B cell (primary cell): Measurements from ENCODE around the gene ANKRD13D. TPM values are rescaled to one million over a fixed set of nuclear protein-coding genes. Genes with fewer than 3 reads are reported as not detected.

Source experiments
- ATAC-seq: fragments of 200-7000 bp; cut with Tn5 transposase; one replicate; pipeline ENCODE4 v1.10.0; 2021; ENCODE audit warnings: low read depth, mild to moderate bottlenecking, moderate number of reproducible peaks, moderate library complexity
- CTCF ChIA-PET: fragments of 350-600 bp; sonication (Branson Sonifier 250); formaldehyde crosslinking; loops from one replicate; lab custom pipeline; 2021; ENCODE audit warnings: antibody characterized with exemption, inconsistent platforms; lab: Charles Lee
- POLR2A ChIA-PET: fragments of 350-600 bp; sonication (Branson Sonifier 250); formaldehyde crosslinking; loops from one replicate; lab custom pipeline; 2021; ENCODE audit warnings: antibody characterized with exemption; lab: Charles Lee
- DNase-seq: peaks from one replicate; pipeline ENCODE4 v3.0.0; 2013
- H2AFZ ChIP-seq: 2 replicates; pipeline ENCODE4 v1.6.1; 2012; ENCODE audit warnings: mild to moderate bottlenecking, low read depth, low read length; ENCODE audit not compliant: insufficient read depth, poor library complexity, severe bottlenecking
- H3K27ac ChIP-seq, 2 donors: 1 replicate in 1 of 2; 2 replicates in 1 of 2; pipeline ENCODE4 v1.5.1; 2012 to 2013; ENCODE audit warnings: low read length in 2 of 2, mild to moderate bottlenecking in 2 of 2, moderate library complexity in 1 of 2
- H3K27me3 ChIP-seq, 4 experiments: fragments of 200-600 bp in 1 of 4; sonication (generic) in 1 of 4; replicated peaks in 1 of 4; 1 replicate in 2 of 4; 2 replicates in 2 of 4; pipeline versions ENCODE4 v1.6.1 to v1.7.0; 2013 to 2016; ENCODE audit warnings: low read length in 3 of 4, mild to moderate bottlenecking in 2 of 4, mixed read lengths in 1 of 4, moderate library complexity in 1 of 4; ENCODE audit not compliant: insufficient read depth in 4 of 4, control insufficient read depth in 3 of 4; ENCODE audit errors: control extremely low read depth in 1 of 4
- H3K36me3 ChIP-seq, 2 experiments: replicated peaks in 1 of 2; 1 replicate in 1 of 2; 2 replicates in 1 of 2; pipeline versions ENCODE4 v1.6.1 to v1.7.1; 2013; ENCODE audit warnings: low read length in 1 of 2; ENCODE audit not compliant: insufficient read depth in 2 of 2, control insufficient read depth in 1 of 2; ENCODE audit errors: control extremely low read depth in 1 of 2, extremely low read depth in 1 of 2
- H3K4me1 ChIP-seq, 2 donors: fragments of 200-600 bp in 1 of 2; sonication (generic) in 1 of 2; 1 replicate in 1 of 2; 2 replicates in 1 of 2; pipeline versions ENCODE4 v1.5.1 to v1.6.1; 2013 to 2017; ENCODE audit warnings: low read length in 2 of 2; ENCODE audit not compliant: control insufficient read depth in 2 of 2, insufficient read depth in 2 of 2
- H3K4me2 ChIP-seq: replicated peaks from 2 replicates; pipeline ENCODE3; 2012; ENCODE audit warnings: mild to moderate bottlenecking, low read depth, low read length; ENCODE audit not compliant: poor library complexity, severe bottlenecking
- H3K4me3 ChIP-seq, 5 experiments: fragments of 200-600 bp in 1 of 5; sonication (generic) in 1 of 5; 1 replicate in 3 of 5; 2 replicates in 2 of 5; pipeline versions ENCODE4 v1.5.1 to v1.7.0; 2011 to 2016; ENCODE audit warnings: low read length in 4 of 5, mild to moderate bottlenecking in 4 of 5, low read depth in 2 of 5, control low read depth in 1 of 5, moderate library complexity in 1 of 5; ENCODE audit not compliant: insufficient read depth in 1 of 5; ENCODE audit errors: control extremely low read depth in 1 of 5, extremely low read depth in 1 of 5
- H3K79me2 ChIP-seq: fragments of 200-600 bp; sonication (generic); one replicate; pipeline ENCODE4 v1.6.0; 2016; ENCODE audit warnings: low read length; ENCODE audit not compliant: control insufficient read depth, insufficient read depth
- H3K9ac ChIP-seq: fragments of 200-600 bp; sonication (generic); 2 replicates; pipeline ENCODE4 v1.6.1; 2017; ENCODE audit warnings: mild to moderate bottlenecking, low read length, moderate library complexity
- H3K9me3 ChIP-seq, 3 donors: one replicate each; pipeline versions ENCODE4 v1.6.1 to v1.7.1; 2013; ENCODE audit warnings: low read length in 2 of 3; ENCODE audit not compliant: control insufficient read depth in 2 of 3, insufficient read depth in 1 of 3; ENCODE audit errors: control extremely low read depth in 1 of 3
- H4K20me1 ChIP-seq: 2 replicates; pipeline ENCODE4 v1.6.0; 2012; ENCODE audit warnings: mild to moderate bottlenecking, low read length; ENCODE audit not compliant: insufficient read depth, control insufficient read depth, poor library complexity, severe bottlenecking
- H3K27ac Mint-ChIP-seq: one replicate; pipeline ENCODE4 v1.8.0; 2021; ENCODE audit warnings: mixed read lengths
- H3K27me3 Mint-ChIP-seq: one replicate; pipeline ENCODE4 v1.8.0; 2021; ENCODE audit warnings: mixed read lengths
- H3K4me1 Mint-ChIP-seq: one replicate; pipeline ENCODE4 v1.8.0; 2021; ENCODE audit warnings: mixed read lengths
- H3K4me3 Mint-ChIP-seq: one replicate; pipeline ENCODE4 v1.8.0; 2021; ENCODE audit warnings: mixed read lengths
- H3K9me3 Mint-ChIP-seq: one replicate; pipeline ENCODE4 v1.8.0; 2022; ENCODE audit warnings: mixed read lengths; ENCODE audit not compliant: insufficient read depth
- CTCF ChIP-seq: fragments of 200-600 bp; IDR thresholded peaks from one replicate; pipeline ENCODE4 v1.8.0; 2022; ENCODE audit warnings: antibody characterized with exemption, mild to moderate bottlenecking
- EZH2 ChIP-seq: IDR thresholded peaks from 2 replicates; pipeline ENCODE4 v1.6.1; 2012; ENCODE audit warnings: borderline replicate concordance, low read depth, mild to moderate bottlenecking, moderate library complexity, low read length; ENCODE audit not compliant: insufficient read depth, poor library complexity, severe bottlenecking
- WGBS: methylation state at CpG from one replicate; pipeline ENCODE4 v1.1.5; 2013; ENCODE audit warnings: missing lambda C conversion rate; ENCODE audit not compliant: insufficient coverage; 5-methylcytosine and 5-hydroxymethylcytosine counted together
- intact Hi-C: fragments of 100-400 bp; cut with micrococcal nuclease; formaldehyde crosslinking; loops from one replicate; pipeline ENCODE4 v1.10.0; 2022
- polyA plus RNA-seq: library from polyadenylated mRNA; depleted of rRNA; stranded (reverse); fragments of >200 nt; gene quantifications from 2 replicates; pipeline ENCODE4 v1.2.3, GENCODE V29; 2012
- total RNA-seq, 2 donors: library from RNA; stranded (reverse); fragments of 120-200 nt in 1 of 2; gene quantifications; 1 replicate in 1 of 2; 2 replicates in 1 of 2; pipeline versions ENCODE4 v1.2.3 to v1.2.4, GENCODE V29; 2013 to 2022

The ANKRD13D gene
- total and polyA plus RNA-seq, 2 donors (not counting 1 experiment from before 2014, with no cell fraction given), result 189 to 252 TPM

DNA sequence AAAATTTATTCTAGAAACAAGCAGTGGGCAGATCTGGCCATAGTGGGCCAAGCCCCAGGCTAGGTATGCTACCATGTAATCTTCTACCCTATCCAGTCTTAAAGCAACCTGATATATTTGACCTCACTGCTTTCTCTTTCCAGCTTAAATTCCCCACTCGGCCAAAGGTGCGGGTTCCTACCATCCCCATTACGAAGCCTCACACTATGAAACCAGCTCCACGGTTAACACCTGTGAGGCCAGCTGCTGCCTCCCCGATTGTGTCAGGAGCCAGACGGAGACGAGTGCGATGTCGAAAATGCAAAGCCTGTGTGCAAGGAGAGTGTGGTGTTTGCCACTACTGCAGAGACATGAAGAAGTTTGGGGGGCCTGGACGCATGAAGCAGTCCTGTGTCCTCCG lies 44.1 kb upstream of the ANKRD13D start:
- no peak overlapping the region for H3K4me2 ChIP-seq
- Mint-ChIP-seq H3K27me3 (no peaks in the 10 kb centered on the region), H3K4me3 (no peak overlapping the region), H3K27ac (no peak overlapping the region), H3K9me3 (no peaks in the 10 kb centered on the region), H3K4me1 (peaks cover 34% of the 10 kb centered on the region)
- DNase-seq (no peak), ATAC-seq (no peak)
- no peak for TF ChIP-seq EZH2
- TF ChIP-seq CTCF, result no peak
- WGBS, result 98% methylated on average over 9 of the region's 11 CpGs
- peaks cover 82% of the 10 kb centered on the region for H3K79me2 ChIP-seq
- H2AFZ ChIP-seq, result no peak overlapping the region
- H3K36me3 ChIP-seq, result peaks cover 4 to 77% of the 10 kb centered on the region in 2 experiments
- no peaks in the 10 kb centered on the region for H3K27me3 ChIP-seq
- intact Hi-C loops, result no loop called here
- POLR2A ChIA-PET, result interaction anchor here (0.6 to 0.7 kb wide), 2 partner anchors 106 to 129 kb away, joined by 3 to 4 read pairs; no protein-coding TSS in a partner anchor
- H3K9me3 ChIP-seq, result no peaks in the 10 kb centered on the region
- peaks cover 93% of the 10 kb centered on the region for H4K20me1 ChIP-seq
- H3K27ac ChIP-seq, result no peak overlapping the region
- H3K9ac ChIP-seq, result no peak overlapping the region
- CTCF ChIA-PET, result interaction anchor here (0.7 to 0.9 kb wide), 2 partner anchors 17 to 39 kb away, joined by 3 read pairs; no protein-coding TSS in a partner anchor
- no peak overlapping the region for H3K4me3 ChIP-seq
- peaks cover 18 to 22% of the 10 kb centered on the region in 2 donors for H3K4me1 ChIP-seq

GRCh38 chr11:67247946-67248550 lies 41.1 kb upstream of the ANKRD13D start:
- H3K4me2 ChIP-seq, result no peak overlapping the region
- intact Hi-C loops, result no loop called here
- peaks cover 96% of the 10 kb centered on the region for H4K20me1 ChIP-seq

More at GRCh38 chr11:67247946-67248550, 41.1 kb upstream of the ANKRD13D start:
- Histone ChIP-seq H2AFZ (no peak overlapping the region), H3K27ac (peak overlapping the region in 1 of 2 donors; percentile 2), H3K36me3 (peaks cover 6 to 98% of the 10 kb centered on the region in 2 experiments), H3K4me1 (peaks cover under 1 to 2% of the 10 kb centered on the region in 2 donors), H3K4me3 (no peak overlapping the region), H3K9ac (no peak overlapping the region), H3K9me3 (no peaks in the 10 kb centered on the region), H3K27me3 (no peaks in the 10 kb centered on the region), H3K79me2 (peaks cover 56% of the 10 kb centered on the region)
- DNase-seq (no peak), ATAC-seq (no peak)
- TF ChIP-seq CTCF (no peak), EZH2 (no peak)
- Mint-ChIP-seq H3K27me3 (no peaks in the 10 kb centered on the region), H3K27ac (no peak overlapping the region), H3K4me1 (peaks cover 15% of the 10 kb centered on the region), H3K9me3 (no peaks in the 10 kb centered on the region), H3K4me3 (no peak overlapping the region)
- WGBS, result 100% methylated on average over 4 of the region's 5 CpGs
- CTCF ChIA-PET, result interaction anchor here (0.6 to 3.3 kb wide), 2 partner anchors 120 to 134 kb away, joined by 3 to 11 read pairs; no protein-coding TSS in a partner anchor
- POLR2A ChIA-PET, result interaction anchor here (0.7 kb wide), 2 partner anchors 90 to 104 kb away, joined by 7 to 10 read pairs; no protein-coding TSS in a partner anchor
